ENCODE data around the gene B3GNT8.
"Not testable (repeated sequence)": the region's sequence is repeated elsewhere in the genome, so short reads cannot be mapped to it uniquely, and the experiment has no call there.

Gene B3GNT8

DNA sequence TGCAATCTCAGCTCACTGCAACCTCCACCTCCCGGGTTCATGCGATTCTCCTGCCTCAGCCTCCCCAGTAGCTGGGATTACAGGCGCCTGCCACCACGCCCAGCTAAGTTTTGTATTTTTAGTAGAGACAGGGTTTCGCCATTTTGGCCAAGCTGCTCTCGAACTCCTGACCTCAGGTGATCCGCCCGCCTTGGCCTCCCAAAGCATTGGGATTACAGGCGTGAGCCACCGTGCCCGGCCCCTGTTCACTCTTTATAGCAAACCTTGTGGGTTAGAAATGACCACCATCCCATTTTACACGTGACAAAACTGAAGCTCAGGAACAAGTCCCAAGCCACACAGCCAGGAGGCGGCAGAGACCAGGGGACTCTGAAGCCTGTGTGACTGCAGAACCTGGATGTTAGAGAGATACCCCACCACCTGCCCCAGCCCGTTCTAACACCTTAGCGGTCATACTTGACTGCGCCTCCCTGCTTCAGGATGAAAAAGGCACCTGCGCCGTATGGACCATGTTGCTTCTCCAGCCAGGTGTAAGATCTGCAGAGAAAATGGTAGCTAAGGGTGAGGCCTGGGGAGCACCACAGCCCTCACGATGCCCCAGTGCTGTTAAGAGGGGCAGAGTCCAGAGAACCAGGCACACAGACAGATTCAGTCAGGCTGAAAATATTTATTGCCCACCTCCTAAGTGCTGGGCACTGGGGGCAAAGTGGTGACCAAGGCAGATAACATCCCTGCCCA lies 8.9 kb upstream of the B3GNT8 start:
- no peak for DNase-seq

DNA sequence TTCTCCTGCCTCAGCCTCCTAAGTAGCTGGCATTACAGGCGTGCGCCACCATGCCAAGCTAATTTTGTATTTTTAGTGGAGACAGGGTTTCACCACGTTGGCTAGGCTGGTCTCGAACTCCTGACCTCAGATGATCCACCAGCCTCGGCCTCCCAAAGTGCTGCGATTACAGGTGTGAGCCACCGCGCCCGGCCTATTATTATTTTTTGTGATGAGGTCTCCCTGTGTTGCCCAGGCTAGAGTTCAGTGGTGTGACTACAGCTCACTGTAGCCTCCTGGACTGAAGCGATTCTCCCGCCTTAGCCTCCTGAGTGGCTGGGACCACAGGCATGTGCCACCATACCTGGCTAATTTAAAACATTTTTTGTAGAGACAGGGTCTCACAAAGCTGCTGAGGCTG lies 8.2 kb upstream of the B3GNT8 start:
- DNase-seq, result not testable (repeated sequence)

DNA sequence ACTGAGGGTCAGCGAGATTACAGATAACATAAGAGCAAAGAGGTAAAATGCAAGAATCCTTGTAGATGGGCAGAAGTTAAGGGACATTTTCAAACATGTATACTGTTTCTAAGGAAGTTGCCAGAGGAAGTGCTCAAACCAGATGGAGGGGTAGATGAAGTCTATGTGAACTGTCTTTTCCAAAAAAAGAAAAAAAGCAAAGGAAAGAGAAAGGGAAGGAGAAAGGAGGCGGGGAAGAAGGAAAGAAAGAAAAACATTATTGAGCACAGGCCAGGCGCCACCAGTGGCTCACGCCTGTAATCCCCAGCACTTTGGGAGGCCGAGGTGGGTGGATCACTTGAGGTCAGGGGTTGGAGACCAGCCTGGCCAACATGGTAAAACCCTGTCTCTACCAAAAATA lies 7.3 kb upstream of the B3GNT8 start:
- DNase-seq, result no peak

DNA sequence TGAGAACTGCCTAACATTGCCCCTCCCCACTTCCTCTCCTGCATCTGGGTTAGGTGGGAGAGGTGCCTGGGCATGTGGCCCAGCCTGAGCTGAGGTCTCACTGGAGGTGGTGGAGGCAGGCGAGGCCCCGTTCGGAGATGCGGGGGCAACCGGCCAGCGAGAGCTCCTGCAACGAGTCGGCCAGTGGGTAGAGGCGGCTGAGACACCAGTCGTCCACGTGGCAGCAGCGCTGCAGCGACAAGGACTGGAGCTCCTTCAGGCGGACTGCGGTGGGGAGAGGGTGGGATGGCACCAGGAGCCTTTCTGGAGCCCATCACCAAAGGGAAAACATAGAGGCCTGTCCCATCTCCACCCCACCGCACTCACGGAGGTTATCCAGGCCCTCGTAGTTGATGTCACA lies 6.0 kb upstream of the B3GNT8 start:
- DNase-seq, result no peak

DNA sequence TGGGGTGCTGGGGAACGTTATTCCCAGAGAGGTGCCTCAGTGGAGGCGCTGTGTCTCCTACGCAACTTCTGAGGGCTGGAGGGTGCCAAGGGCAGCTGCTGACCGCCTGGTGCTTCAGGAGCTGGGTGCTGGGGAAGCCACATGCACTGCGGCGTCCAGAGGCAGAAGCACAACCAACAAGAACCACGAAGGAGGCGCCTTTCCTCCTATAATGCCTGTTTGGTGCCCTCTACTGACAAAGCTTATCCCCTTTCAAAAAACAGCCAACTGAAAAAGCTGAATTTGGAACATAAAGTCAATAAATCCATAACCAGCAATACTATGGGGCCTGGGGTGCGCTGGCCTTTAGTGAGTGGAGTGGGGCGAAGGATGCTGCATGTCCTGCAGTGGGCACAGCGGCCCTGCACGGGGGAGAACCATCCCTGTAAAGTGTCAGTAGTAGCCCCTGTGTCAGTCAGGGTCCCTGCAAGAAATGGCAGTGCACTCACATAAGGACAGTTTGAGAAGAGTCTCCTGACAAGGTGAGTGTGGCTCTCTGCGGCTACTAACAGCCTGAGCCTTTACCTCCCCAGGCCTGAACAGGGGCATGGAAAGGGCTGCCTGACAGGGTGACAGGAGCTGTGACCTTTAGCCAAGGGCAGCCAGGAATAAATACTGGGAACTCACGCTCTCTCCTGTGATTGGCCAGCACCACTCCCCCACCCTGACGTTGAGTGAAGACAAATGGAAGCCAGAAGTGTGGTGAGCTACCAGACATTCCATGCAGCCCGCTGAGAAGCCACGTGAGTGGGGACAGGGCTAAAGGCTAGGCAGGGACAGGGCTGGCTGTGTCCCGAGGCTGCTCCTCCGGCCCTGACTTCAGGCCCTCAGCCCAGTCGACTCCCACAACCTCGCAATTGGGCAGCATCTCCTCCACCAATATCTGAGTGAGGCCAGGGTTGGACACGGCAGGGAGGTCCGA lies 4.5 kb upstream of the B3GNT8 start:
- DNase-seq, result no peak

DNA sequence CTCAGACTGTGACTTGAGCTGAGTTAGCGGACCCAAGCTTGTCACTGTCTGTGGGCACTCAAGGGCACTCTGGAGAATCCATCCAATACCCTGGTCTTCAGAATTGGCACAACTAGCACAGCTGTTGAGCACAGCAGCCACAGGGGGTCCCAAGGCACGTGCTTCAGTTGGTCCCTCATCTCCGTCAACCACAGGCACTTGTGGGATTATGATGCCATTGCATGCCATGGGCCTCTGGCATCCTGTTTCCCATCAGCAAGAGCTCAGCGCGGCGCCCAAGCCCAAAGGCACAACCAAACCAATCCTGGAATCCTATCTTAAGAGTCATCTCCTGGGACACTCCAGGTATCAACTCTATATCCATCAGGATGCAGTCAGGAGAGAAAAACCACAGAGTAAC lies 3.7 kb upstream of the B3GNT8 start:
- DNase-seq, result no peak

DNA sequence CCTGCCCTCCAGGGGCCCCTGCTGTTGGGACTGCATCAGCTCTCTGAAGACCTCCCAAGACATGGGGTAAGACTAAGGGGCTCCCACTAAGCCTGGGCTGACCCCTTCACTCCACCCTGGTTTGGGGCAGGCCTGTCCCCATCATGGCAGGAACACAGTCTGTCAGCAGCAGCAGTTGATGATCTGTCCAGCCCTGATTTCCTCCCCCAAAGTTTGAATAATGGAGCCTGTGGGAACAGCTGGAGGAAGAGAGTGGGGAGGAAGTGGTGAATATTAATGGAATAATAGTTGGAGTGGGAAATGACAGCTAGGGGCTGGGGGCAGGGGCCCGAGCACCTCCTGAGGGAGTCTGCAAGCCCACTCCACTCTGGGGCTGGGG lies 1.3 kb upstream of the B3GNT8 start:
- DNase-seq, result no peak

DNA sequence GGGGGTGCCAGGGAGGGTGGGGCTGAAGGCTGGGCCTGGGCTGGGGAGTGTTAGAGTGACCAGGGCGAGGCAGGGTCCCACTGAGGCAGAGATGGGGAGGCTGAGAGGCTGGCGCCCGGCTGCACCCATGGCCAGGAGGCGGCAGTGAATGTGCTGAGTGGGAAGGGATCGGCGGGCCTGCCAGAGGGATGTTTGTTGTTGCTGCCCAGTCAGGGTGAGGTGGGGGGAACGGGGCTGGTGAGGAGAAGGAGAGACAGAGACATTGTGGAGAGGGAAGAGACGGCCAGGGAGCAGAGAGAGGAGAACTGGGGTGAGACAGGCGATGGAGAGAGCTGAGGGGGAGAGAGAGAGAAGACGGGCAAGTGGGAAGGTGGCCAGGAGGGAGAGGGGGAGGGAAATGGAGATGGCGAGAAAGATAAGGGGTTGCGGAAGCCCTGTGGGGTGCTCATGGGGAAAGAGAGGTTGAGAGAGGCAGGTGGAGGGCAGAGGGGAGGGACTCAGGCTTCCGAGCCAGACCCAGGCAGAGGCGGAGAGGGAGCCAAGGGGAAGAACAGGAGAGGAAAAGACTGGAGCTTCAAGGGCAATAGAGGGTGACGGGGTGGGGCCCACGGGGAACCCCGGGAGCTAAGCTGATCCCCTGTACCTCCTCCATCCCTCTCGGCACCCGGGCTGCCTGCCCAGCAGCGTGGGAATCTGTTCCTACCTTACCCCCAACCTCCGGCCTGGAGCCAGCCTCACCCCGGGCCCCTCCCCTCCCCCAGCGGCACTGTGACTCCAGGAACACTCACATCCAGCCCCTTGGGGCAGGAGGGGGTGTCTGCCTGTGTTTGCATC lies 690 bp upstream of the B3GNT8 start:
- DNase-seq, result peak; percentile 26 to 41

DNA sequence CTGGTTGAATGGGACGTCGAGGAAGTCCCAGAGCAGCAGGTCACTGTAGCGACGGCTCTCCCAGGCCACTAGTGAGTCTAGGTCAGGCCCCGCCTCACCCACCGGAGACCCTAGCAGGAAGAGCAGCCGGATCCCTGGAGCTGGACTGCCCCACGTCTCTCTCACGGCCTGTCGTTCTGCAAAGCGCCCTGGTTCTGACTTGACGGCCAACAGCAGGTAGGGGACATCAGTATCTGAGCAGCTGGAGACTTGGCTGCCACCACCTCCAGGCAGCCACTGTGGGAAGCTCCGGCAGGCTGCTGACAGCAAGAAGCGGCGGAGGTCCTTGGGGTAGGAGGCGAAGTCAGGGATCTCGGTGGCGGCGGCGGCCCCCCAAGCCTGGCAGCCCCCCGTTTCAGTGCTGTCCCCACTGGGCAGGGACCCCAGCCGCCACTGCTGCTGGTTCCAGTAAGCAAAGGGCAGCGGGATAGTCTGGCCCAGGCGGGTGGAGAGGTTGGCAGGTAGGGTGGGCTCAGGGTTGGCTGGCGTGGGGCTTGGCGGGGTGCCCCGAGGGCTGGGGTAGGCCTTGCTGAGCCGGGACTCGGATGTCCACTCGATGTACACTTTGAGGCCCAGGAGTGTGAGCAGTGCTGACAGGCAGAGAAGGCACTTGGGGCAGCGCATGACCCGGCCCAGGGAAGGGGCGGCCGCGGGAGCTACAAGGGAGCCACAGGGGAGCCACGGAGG lies 895 bp downstream of the B3GNT8 start:
- DNase-seq, result no peak

DNA sequence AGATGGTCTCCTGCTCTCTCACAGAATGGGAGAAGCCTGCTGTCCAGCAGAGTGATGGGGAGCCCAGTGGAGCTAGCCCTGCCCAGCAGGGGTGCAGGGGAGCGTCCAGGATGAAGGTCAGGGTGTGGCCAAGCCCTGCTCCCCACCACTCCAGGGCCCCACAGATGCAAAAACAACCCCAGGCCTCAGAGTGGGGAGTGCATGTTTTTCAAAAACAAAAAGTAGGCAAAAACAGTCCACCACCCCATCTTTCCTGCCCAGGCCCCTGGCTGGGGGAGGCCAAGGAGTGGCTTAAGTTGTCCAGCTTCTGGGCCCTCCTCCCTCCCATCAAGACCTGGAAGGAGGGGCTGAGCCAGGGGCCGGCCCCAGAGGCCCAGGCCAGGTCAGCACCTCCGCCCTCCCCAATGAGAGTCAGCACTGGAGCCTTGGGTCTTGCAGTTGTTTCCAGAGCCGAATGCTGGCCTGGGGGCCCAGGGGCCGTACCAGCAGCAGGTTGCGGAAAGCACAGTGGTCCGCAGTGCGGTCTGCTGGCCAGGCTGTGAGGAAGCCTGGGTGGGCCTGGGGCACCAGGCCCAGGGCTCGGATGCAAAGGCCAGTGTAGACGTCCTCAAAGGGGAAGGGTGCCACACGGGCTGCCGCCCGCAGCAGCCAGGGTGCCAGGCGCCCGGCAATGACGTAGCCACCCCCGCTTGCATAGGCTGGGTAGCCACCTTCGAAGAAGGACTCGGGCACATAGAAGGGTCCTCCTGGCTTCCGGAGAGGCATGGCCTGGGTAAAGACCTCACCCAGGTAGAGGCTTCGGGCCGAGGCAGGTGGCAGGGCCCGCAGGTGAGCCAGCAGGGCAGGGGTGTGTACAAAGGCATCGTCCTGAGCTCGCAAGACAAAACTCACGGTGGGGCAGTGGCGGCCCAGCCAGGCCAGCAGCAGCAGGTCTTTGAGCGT lies 1.7 kb downstream of the B3GNT8 start:
- no peak for DNase-seq

DNA sequence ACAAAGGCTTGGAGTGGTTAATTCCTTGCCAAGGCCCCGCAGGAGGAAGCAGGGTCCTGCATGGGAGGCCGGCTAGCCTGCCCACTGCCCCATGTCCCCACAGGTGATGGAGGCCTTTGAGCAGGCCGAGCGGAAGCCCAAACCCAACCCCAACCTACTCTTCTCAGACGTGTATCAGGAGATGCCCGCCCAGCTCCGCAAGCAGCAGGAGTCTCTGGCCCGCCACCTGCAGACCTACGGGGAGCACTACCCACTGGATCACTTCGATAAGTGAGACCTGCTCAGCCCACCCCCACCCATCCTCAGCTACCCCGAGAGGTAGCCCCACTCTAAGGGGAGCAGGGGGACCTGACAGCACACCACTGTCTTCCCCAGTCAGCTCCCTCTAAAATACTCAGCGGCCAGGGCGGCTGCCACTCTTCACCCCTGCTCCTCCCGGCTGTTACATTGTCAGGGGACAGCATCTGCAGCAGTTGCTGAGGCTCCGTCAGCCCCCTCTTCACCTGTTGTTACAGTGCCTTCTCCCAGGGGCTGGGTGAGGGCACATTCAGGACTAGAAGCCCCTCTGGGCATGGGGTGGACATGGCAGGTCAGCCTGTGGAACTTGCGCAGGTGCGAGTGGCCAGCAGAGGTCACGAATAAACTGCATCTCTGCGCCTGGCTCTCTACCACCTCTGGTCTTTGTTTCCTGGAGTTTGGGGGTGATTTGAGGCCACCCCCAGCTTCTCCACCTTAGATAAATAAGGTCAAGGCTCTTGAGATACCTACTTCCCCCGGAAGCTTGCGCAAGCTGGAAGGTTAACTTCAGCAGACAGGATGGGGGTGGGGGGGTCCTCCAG lies 2.6 kb downstream of the B3GNT8 start:
- DNase-seq, result no peak

DNA sequence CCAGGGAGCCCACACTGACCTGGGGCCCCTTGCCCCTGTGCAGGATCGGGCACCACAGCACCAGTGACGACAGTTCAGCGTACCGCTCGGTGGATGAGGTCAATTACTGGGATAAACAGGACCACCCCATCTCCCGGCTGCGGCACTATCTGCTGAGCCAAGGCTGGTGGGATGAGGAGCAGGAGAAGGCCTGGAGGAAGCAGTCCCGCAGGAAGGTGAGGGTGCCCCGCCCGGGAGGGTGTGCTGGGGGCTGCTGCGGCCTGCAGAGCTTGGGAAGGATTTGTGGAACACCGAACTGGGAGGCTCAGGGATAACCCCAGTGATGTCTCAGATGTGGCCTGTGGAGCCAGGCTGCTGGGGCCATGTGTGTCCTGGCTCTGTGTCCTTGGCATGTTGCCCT lies 4.2 kb downstream of the B3GNT8 start:
- no peak for DNase-seq

DNA sequence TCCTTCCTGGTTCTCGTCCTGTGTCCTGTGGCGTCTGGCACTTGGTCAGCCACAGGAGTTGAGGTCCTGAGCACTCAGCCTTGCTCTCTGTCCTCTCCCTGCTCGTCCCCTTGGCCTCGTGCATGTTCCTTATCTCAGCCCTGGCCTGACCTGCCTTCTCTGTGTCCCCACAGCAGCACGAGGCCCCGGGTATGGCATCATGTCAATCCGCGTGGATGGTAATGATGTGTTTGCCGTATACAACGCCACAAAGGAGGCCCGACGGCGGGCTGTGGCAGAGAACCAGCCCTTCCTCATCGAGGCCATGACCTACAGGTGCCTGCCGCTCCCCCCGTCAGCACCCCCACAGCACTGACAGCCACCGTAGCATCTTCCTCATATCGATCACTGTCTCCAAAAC lies 4.7 kb downstream of the B3GNT8 start:
- no peak for DNase-seq

DNA sequence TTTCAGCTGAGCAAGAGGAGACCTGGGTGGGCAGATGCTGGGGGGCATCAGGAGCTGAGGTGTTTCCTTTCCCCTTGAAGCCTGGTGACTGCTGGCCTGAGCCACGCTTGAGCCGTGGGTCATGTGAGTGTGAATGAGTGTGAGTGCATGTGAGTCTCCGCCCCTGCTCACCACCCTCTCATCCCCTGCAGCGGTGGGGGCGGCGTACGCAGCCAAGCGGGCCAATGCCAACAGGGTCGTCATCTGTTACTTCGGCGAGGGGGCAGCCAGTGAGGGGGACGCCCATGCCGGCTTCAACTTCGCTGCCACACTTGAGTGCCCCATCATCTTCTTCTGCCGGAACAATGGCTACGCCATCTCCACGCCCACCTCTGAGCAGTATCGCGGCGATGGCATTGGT lies 5.2 kb downstream of the B3GNT8 start:
- no peak for DNase-seq

DNA sequence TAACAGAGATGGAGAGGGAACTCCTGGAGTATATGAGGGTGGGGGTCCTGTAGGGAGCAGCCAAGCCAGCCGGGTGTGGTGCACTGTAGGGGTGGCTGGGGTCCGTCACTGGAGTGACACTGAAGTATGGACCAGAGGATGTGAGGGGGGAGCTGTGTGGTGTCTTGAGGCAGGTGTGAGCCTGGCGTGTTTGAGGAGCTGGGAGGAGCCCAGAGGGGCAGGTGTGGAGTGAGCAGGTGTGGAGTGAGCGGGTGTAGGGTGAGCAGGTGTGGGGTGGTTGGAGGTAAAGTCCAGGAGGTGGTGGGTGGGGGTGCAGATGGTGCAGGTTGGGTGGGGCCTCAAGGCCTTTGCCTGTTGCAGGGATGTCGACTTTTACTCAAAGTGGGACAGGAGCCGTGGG lies 5.9 kb downstream of the B3GNT8 start:
- no peak for DNase-seq

DNA sequence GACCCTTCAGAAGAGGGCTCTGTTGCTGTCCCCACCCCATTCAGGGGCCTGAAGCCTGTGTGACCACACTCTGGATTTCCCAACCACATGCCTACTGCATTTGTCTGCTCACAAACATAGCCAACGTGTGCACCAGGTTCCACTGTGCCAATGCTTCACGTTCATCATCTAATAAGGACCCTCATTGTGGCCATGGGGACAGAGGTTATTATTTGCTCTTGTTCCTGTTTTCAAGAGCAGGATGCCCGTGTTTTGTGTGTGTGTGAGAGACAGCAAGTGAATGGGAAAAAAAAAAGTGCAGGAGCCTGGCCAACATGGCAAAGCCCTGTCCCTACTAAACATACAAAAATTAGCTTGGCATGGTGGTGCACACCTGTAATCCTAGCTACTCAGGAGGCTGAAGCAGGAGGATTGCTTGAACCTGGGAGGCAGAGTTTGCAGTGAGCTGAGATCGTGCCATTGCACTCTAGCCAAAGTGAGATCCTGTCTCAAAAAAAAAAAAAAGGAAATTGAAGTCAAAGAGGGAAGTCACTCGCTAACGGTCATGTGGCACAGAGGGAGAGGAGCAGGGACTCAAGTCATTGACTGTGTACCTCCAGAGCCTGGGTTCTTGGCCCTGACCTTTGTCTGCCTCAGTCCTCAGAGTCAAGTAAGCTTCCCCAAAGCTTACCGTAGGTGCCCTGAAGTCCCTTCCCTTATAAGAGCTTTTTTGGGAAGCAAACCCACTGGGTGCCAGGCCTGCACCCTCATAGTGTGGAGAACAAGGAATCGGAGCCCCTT lies 6.9 kb downstream of the B3GNT8 start:
- DNase-seq, result no peak

DNA sequence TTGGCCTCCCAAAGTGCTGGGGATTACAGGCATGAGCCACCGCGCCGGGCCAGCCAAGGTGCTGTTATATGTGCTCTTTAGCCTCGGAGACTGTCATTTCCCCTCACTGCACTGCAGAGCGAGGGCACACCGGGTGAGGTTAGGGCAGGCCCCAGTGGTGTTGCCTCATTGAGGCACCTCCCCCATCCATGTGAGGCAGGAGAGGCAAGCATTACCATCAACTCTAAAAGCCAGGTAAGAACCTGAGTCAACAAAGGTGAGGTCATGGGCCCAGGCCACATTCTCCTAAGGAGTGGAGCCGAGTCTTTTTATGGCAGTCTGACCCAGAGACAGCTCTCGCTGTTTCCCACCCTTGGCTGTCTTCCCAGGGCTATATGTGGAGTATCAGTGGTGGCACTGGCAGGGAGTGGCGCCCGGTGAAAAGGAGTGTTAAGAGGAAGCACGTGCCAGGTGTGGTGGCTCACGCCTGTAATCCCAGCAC lies 10.9 kb downstream of the B3GNT8 start:
- DNase-seq, result no peak

DNA sequence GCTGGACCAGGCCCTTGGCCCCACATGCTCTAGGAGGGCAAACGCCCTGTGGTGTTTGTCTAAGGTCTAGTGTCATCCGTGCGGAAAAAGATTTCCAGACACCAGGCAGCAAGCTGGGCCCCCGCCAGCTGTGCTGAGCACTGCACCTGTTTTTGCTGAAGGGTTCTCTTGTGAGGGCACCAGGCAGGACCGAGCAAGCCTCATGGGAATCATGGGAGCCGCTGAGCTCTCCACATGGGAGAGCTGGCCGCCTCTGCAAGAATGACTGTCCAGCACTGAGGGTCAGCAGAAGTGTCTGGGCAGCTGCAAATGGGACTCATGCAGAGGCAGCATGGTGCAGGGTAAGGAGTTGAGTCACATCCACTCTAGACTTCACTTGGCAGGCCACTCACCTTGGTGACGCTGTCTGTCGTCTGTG lies 12.0 kb downstream of the B3GNT8 start:
- DNase-seq, result no peak

DNA sequence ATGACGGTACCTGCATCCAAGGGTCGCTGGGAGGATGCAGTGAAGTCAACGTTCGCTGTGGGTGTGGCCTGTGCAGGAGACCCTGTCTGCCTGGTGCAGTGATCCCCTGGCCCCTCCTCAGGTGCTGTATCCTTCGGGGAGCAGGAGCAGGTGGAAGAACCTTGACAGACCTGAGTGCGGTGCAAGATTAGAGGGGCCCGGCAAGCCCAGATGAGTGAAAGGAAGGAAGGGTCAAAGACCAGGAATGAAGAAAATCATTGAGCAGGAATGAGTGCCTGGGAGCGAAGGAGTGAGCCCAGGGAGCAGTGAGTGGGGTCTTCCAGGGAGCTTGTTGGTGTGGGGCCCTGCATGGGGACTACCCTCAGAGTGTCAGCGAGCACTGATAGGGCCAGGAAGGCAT lies 12.7 kb downstream of the B3GNT8 start:
- DNase-seq, result no peak

DNA sequence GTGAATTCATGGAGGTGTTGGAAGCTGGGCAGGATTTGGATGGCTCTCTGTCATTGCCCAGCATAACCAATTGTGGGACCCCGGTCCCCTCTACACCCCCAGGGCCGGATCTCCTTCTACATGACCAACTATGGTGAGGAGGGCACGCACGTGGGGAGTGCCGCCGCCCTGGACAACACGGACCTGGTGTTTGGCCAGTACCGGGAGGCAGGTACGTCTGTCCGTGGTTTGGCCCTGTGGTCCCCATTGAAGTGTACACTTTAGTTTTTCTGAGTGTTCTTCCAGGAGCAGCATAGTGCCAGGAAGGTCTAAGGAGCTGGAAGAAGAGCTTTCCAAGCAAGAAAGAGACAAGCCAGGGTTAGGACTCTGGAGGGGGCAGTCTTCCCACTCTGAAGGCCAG lies 13.2 kb downstream of the B3GNT8 start:
- no peak for DNase-seq

All from activated CD4-positive, alpha-beta T cell treated with anti-CD3 and anti-CD28 coated beads, Interleukin-2, amount 50 U/mL, for 48 hours (primary cell).